Loucy (cell line): ENCODE data around the gene PINK1.

ENCODE experiments used
- H2AFZ ChIP-seq: fragments of 200-600 bp; sonication (generic); 2 replicates; pipeline ENCODE4 v1.6.0; 2016; ENCODE audit warnings: antibody characterized with exemption, mild to moderate bottlenecking, low read length, moderate library complexity
- H3F3A ChIP-seq: fragments of 200-600 bp; 2 replicates; pipeline ENCODE4 v1.6.0; 2016; ENCODE audit warnings: antibody characterized with exemption, low read depth, mild to moderate bottlenecking
- H3K27me3 ChIP-seq: fragments of 200-600 bp; sonication (generic); 2 replicates; pipeline ENCODE4 v1.6.1; 2014; ENCODE audit warnings: low read length, mild to moderate bottlenecking; ENCODE audit not compliant: insufficient read depth, poor library complexity, severe bottlenecking
- H3K36me3 ChIP-seq: fragments of 200-600 bp; sonication (generic); 2 replicates; pipeline ENCODE4 v1.6.1; 2016; ENCODE audit warnings: low read length; ENCODE audit not compliant: insufficient read depth
- H3K4me1 ChIP-seq: fragments of 200-600 bp; sonication (generic); 2 replicates; pipeline ENCODE4 v1.5.1; 2014; ENCODE audit warnings: low read length, mild to moderate bottlenecking; ENCODE audit not compliant: insufficient read depth, poor library complexity, severe bottlenecking
- H3K4me2 ChIP-seq: fragments of 200-600 bp; sonication (generic); 2 replicates; pipeline ENCODE4 v1.6.0; 2014; ENCODE audit warnings: antibody characterized with exemption, low read length, low read depth, mild to moderate bottlenecking; ENCODE audit not compliant: poor library complexity, severe bottlenecking
- H3K4me3 ChIP-seq: fragments of 200-600 bp; sonication (generic); 2 replicates; pipeline ENCODE4 v1.5.1; 2014; ENCODE audit warnings: low read length, mild to moderate bottlenecking, mixed read lengths; ENCODE audit not compliant: poor library complexity, severe bottlenecking
- H3K79me2 ChIP-seq: fragments of 200-600 bp; sonication (generic); 2 replicates; pipeline ENCODE4 v1.6.1; 2014; ENCODE audit warnings: low read length; ENCODE audit not compliant: insufficient read depth
- H3K9ac ChIP-seq: fragments of 200-600 bp; sonication (generic); 2 replicates; pipeline ENCODE4 v1.6.0; 2014; ENCODE audit warnings: mild to moderate bottlenecking, low read depth, low read length, moderate library complexity; ENCODE audit not compliant: poor library complexity, severe bottlenecking
- H3K9me2 ChIP-seq: fragments of 200-600 bp; sonication (generic); replicated peaks from 2 replicates; pipeline ENCODE4 v1.6.1; 2016; ENCODE audit warnings: low read depth, low read length, mixed read lengths
- H3K9me3 ChIP-seq: fragments of 200-600 bp; sonication (generic); 2 replicates; pipeline ENCODE4 v1.6.1; 2014; ENCODE audit warnings: mild to moderate bottlenecking, antibody characterized with exemption, low read length, low read depth; ENCODE audit not compliant: insufficient read depth
- H4K20me1 ChIP-seq: fragments of 200-600 bp; sonication (generic); 2 replicates; pipeline ENCODE4 v1.6.0; 2014; ENCODE audit warnings: antibody characterized with exemption, low read length, mild to moderate bottlenecking; ENCODE audit not compliant: insufficient read depth, poor library complexity, severe bottlenecking
- CTCF ChIP-seq: fragments of 200-600 bp; sonication (generic); conservative IDR thresholded peaks from 2 replicates; pipeline ENCODE4 v1.5.1; 2014; ENCODE audit warnings: mild to moderate bottlenecking, antibody characterized with exemption, low read length
- EZH2phosphoT487 ChIP-seq: fragments of 200-600 bp; IDR thresholded peaks from 2 replicates; pipeline ENCODE4 v1.6.1; 2018; ENCODE audit warnings: antibody characterized with exemption, mild to moderate bottlenecking, moderate library complexity, borderline replicate concordance

PINK1 gene

GRCh38 chr1:20697563-20697962, 64.3 kb downstream of the PINK1 start:
- Histone ChIP-seq H2AFZ (no peak overlapping the region), H3K9me3 (no peaks in the 10 kb centered on the region), H3K79me2 (no peaks in the 10 kb centered on the region), H3K9ac (no peak overlapping the region), H3K27me3 (no peaks in the 10 kb centered on the region), H3K9me2 (no peaks in the 10 kb centered on the region), H3K4me1 (peaks cover 3% of the 10 kb centered on the region), H3K4me3 (no peak overlapping the region), H3K36me3 (no peaks in the 10 kb centered on the region), H4K20me1 (no peaks in the 10 kb centered on the region), H3F3A (no peaks in the 10 kb centered on the region), H3K4me2 (no peak overlapping the region)
- TF ChIP-seq EZH2phosphoT487: no peak
- TF ChIP-seq CTCF: no peak

- Histone ChIP-seq H3K9ac (no peak overlapping the region), H2AFZ (no peak overlapping the region), H3K36me3 (no peaks in the 10 kb centered on the region), H4K20me1 (no peaks in the 10 kb centered on the region), H3K9me3 (no peaks in the 10 kb centered on the region), H3F3A (no peaks in the 10 kb centered on the region), H3K4me2 (no peak overlapping the region), H3K9me2 (no peaks in the 10 kb centered on the region), H3K27me3 (no peaks in the 10 kb centered on the region), H3K4me1 (peaks cover 3% of the 10 kb centered on the region), H3K79me2 (no peaks in the 10 kb centered on the region), H3K4me3 (no peak overlapping the region)
- no peak for TF ChIP-seq EZH2phosphoT487
- no peak for TF ChIP-seq CTCF
Observed at GRCh38 chr1:20698195-20698910, 65.1 kb downstream of the PINK1 start.

GRCh38 chr1:20699558-20699957, 66.3 kb downstream of the PINK1 start:
- H3K9me3 ChIP-seq: no peaks in the 10 kb centered on the region
- peaks cover 3% of the 10 kb centered on the region for H3K4me1 ChIP-seq
- no peak overlapping the region for H2AFZ ChIP-seq
- H3K9ac ChIP-seq: no peak overlapping the region
- no peak overlapping the region for H3K4me2 ChIP-seq
- H3K4me3 ChIP-seq: no peak overlapping the region
- H3K79me2 ChIP-seq: no peaks in the 10 kb centered on the region
- H3K9me2 ChIP-seq: no peaks in the 10 kb centered on the region
- no peaks in the 10 kb centered on the region for H3K27me3 ChIP-seq
- H3K36me3 ChIP-seq: no peaks in the 10 kb centered on the region
- TF ChIP-seq CTCF (no peak), EZH2phosphoT487 (no peak)
- no peaks in the 10 kb centered on the region for H3F3A ChIP-seq
- no peaks in the 10 kb centered on the region for H4K20me1 ChIP-seq
